GM21825 (cell line): ENCODE results near the gene PVALEF.
"Not testable (repeated sequence)": the region's sequence is repeated elsewhere in the genome, so short reads cannot be mapped to it uniquely, and the experiment has no call there.

ENCODE experiments used
- ATAC-seq: cut with Tn5 transposase; IDR thresholded peaks from one replicate; pipeline ENCODE4 v1.9.1; 2021; ENCODE audit warnings: mild to moderate bottlenecking, moderate library complexity; ENCODE audit not compliant: unreplicated experiment

Gene PVALEF

GRCh38 chr17:81143717-81144422 lies 21.4 kb upstream of the PVALEF start:
- ATAC-seq: no peak

- ATAC-seq: no peak
Measured at GRCh38 chr17:81144423-81144781, 20.9 kb upstream of the PVALEF start.

GRCh38 chr17:81146208-81146607 lies 19.1 kb upstream of the PVALEF start:
- not testable (repeated sequence) for ATAC-seq

- ATAC-seq: no peak
Measured at GRCh38 chr17:81147701-81148100, 17.6 kb upstream of the PVALEF start.

GRCh38 chr17:81148571-81148970 lies 16.7 kb upstream of the PVALEF start:
- ATAC-seq: no peak

GRCh38 chr17:81148986-81149533 lies 16.2 kb upstream of the PVALEF start:
- no peak for ATAC-seq

- no peak for ATAC-seq
Measured at GRCh38 chr17:81150377-81151077, 14.8 kb upstream of the PVALEF start.

GRCh38 chr17:81151278-81151677 lies 14.0 kb upstream of the PVALEF start:
- ATAC-seq: no peak

GRCh38 chr17:81152288-81152828 lies 12.9 kb upstream of the PVALEF start:
- ATAC-seq: no peak

GRCh38 chr17:81153340-81153803 lies 11.9 kb upstream of the PVALEF start:
- no peak for ATAC-seq

GRCh38 chr17:81154016-81154415 lies 11.3 kb upstream of the PVALEF start:
- ATAC-seq: not testable (repeated sequence)

- ATAC-seq: no peak
Measured at GRCh38 chr17:81154961-81155360, 10.3 kb upstream of the PVALEF start.

GRCh38 chr17:81156866-81157805 lies 8.2 kb upstream of the PVALEF start:
- ATAC-seq: no peak

GRCh38 chr17:81157848-81158687 lies 7.2 kb upstream of the PVALEF start:
- ATAC-seq: no peak

GRCh38 chr17:81158688-81159590 lies 6.4 kb upstream of the PVALEF start:
- no peak for ATAC-seq

- no peak for ATAC-seq
Measured at GRCh38 chr17:81159611-81160265, 5.6 kb upstream of the PVALEF start.

GRCh38 chr17:81160306-81160705 lies 5.0 kb upstream of the PVALEF start:
- no peak for ATAC-seq

- no peak for ATAC-seq
Measured at GRCh38 chr17:81160747-81161453, 4.4 kb upstream of the PVALEF start.
